Measurements from ENCODE around the gene HTR4.

DNA sequence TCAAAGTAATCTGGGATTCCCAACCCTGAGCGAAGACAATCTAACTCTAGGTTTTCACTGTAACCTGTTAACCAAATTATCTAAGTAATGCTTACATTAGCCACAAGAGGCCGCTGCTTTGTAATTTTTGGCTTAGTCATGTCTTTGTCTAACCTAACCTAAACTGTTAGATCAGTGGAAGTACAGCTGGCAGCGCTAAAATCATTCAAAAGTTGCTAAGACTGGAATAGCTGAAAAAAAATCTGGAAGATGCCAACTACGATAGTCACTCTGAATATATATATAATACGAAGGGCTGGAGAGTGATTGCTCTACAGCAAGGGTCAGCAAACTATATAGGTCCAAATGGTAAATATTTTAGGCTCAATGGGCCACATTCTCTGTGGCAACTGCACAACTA is 210.3 kb downstream of the HTR4 start:
- TF ChIP-seq, protein P1, sequence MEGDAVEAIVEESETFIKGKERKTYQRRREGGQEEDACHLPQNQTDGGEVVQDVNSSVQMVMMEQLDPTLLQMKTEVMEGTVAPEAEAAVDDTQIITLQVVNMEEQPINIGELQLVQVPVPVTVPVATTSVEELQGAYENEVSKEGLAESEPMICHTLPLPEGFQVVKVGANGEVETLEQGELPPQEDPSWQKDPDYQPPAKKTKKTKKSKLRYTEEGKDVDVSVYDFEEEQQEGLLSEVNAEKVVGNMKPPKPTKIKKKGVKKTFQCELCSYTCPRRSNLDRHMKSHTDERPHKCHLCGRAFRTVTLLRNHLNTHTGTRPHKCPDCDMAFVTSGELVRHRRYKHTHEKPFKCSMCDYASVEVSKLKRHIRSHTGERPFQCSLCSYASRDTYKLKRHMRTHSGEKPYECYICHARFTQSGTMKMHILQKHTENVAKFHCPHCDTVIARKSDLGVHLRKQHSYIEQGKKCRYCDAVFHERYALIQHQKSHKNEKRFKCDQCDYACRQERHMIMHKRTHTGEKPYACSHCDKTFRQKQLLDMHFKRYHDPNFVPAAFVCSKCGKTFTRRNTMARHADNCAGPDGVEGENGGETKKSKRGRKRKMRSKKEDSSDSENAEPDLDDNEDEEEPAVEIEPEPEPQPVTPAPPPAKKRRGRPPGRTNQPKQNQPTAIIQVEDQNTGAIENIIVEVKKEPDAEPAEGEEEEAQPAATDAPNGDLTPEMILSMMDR (IDR thresholded peaks at IDR 0.05) = peak; percentile 20 to 87 (median 74)
- TF ChIP-seq POLR2A (IDR thresholded peaks at IDR 0.05) = no peak

Measured in body of pancreas (tissue), 4 donors.